CD4-positive, alpha-beta T cell treated with Interleukin-15 for 1 hour (primary cell): Measurements from ENCODE around the gene VRTN.
"Not testable (repeated sequence)": the region's sequence is repeated elsewhere in the genome, so short reads cannot be mapped to it uniquely, and the experiment has no call there.

ENCODE experiments used
- DNase-seq: peaks from one replicate; pipeline ENCODE4 v3.0.0-alpha.2; 2020

The VRTN gene

GRCh38 chr14:74350211-74350927 is 2.1 kb downstream of the VRTN start:
- no peak for DNase-seq

GRCh38 chr14:74350928-74351323 is 2.7 kb downstream of the VRTN start:
- no peak for DNase-seq

- no peak for DNase-seq
Measured at GRCh38 chr14:74356892-74357575, 8.8 kb downstream of the VRTN start.

GRCh38 chr14:74357585-74357984 is 9.3 kb downstream of the VRTN start:
- no peak for DNase-seq

GRCh38 chr14:74358176-74358829 is 10.0 kb downstream of the VRTN start:
- no peak for DNase-seq

GRCh38 chr14:74360163-74360562 is 11.9 kb downstream of the VRTN start:
- no peak for DNase-seq

GRCh38 chr14:74362361-74362915 is 14.2 kb downstream of the VRTN start:
- DNase-seq: peak; percentile 62

GRCh38 chr14:74364271-74364880 is 16.1 kb downstream of the VRTN start:
- DNase-seq: no peak

- DNase-seq: no peak
Measured at GRCh38 chr14:74368026-74368425, 19.8 kb downstream of the VRTN start.

- no peak for DNase-seq
Measured at GRCh38 chr14:74368441-74368840, 20.2 kb downstream of the VRTN start.

- no peak for DNase-seq
Measured at GRCh38 chr14:74377976-74378690, 29.9 kb downstream of the VRTN start.

- DNase-seq: no peak
Measured at GRCh38 chr14:74380172-74380571, 31.9 kb downstream of the VRTN start.

- DNase-seq: no peak
Measured at GRCh38 chr14:74380845-74381244, 32.6 kb downstream of the VRTN start.

- DNase-seq: not testable (repeated sequence)
Measured at GRCh38 chr14:74381571-74381970, 33.3 kb downstream of the VRTN start.

GRCh38 chr14:74382231-74382630 is 34.0 kb downstream of the VRTN start:
- no peak for DNase-seq

- no peak for DNase-seq
Measured at GRCh38 chr14:74389980-74390379, 41.7 kb downstream of the VRTN start.

- DNase-seq: not testable (repeated sequence)
Measured at GRCh38 chr14:74390505-74390904, 42.2 kb downstream of the VRTN start.

- no peak for DNase-seq
Measured at GRCh38 chr14:74391479-74391878, 43.2 kb downstream of the VRTN start.

GRCh38 chr14:74392616-74393570 is 44.6 kb downstream of the VRTN start:
- DNase-seq: no peak

GRCh38 chr14:74394549-74394948 is 46.3 kb downstream of the VRTN start:
- no peak for DNase-seq

GRCh38 chr14:74395094-74395493 is 46.8 kb downstream of the VRTN start:
- no peak for DNase-seq
